Measurements from ENCODE around the gene IFT43.
A peak's percentile ranks its signal among the peaks of the same experiment; 100 is the strongest.

Gene IFT43

GRCh38 chr14:76015668-76016067 is 30.1 kb downstream of the IFT43 start:
- no peak for DNase-seq (ENCODE audit: low spot score)

DNA sequence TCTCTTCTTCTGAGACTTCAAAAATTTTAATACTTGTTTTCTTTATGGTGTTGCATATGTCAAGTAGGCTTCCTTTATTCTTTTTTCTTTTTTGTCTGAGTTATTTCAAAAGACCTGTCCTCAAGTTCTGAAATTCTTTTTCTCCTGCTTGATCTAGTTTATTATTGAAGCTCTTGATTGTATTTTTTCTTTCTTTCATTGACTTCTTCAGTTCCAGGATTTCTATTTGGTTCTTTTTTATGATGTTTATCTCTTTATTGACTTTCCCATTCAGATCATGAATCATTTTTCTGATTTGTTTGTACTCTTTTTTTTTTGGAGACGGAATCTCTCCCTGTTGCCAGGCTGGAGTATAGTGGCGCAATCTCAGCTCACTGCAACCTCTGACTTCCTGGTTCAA is 34.1 kb downstream of the IFT43 start:
- no peak for DNase-seq (ENCODE audit: low spot score)

GRCh38 chr14:76022991-76023390 is 37.4 kb downstream of the IFT43 start:
- no peak for DNase-seq (ENCODE audit: low spot score)

GRCh38 chr14:76023757-76024156 is 38.2 kb downstream of the IFT43 start:
- DNase-seq (ENCODE audit: low spot score), result no peak

- DNase-seq (ENCODE audit: low spot score), result no peak
These were observed 38.8 kb downstream of the IFT43 start for GRCh38 chr14:76024211-76024907.

DNA sequence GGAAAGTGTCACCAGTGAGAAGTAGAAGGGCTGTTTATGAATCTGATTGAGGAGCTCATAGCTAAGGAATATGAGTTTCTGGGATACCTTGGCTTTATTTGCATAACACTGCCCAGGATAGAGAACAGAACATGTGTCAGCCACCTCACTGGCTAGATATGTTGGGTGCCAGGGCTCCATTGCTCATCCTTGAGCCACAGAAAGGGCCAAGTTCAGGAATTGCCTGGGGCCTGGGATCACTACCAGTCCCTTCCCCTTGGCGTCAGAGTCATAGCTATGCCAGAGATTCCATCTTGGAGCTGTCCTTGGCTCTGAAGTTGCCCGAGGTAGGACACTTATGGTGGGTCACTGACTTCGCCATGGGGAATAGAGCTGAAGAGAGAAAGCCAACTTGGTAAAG is 49.0 kb downstream of the IFT43 start:
- no peak for DNase-seq (ENCODE audit: low spot score)

DNA sequence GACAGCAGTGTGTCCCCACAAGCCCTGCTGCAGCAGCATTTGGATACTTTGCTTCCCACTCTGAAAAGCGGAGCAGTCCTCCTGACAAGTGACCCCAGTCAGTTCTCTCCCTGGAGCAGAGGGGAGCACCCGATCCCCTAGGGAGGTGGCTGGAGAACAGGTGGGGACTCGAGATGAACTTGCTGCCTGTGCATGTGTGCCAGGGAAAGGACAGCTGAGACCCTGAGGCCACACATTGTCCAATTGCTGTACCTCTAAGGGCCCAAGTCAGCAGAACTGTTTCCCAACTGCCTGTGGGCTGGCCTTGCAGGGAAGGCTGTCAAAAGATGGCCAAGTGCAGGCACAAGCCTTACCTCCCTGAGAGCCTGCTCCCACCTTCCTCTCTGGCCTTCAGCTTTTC is 55.1 kb downstream of the IFT43 start:
- no peak for DNase-seq (ENCODE audit: low spot score)

GRCh38 chr14:76045773-76046172 is 60.2 kb downstream of the IFT43 start:
- DNase-seq (ENCODE audit: low spot score), result no peak

GRCh38 chr14:76050250-76050649 is 64.7 kb downstream of the IFT43 start:
- no peak for DNase-seq (ENCODE audit: low spot score)

DNA sequence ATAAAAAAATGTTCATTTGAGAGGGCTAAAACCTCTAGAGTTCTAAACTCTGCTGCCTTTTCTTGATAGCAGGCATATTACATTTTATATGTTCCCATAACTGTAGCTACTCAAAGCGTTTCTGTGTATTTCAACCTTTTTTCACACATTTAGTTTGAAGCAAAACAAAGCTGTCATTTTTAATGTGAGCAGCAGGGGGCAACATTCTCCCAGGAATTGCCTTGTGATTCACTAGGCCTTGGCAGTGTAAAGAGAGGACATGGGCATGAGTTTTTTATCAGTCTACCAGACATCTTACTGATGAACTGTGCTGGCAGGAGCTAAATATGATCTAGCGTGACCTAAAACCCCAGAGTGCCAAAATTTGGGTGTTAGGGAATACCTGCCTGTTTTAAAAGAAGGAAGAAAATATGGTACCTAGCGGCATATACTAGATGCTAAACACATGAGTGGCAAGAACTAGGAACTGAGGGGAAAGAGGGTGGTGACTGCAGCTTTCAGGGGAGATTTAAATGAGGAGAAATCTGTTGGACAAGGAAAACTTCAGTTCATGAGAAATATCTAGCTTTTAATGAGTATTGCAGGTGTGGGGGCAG is 65.3 kb downstream of the IFT43 start:
- DNase-seq (ENCODE audit: low spot score), result peak; percentile 63

GRCh38 chr14:76051717-76052465 is 66.3 kb downstream of the IFT43 start:
- no peak for DNase-seq (ENCODE audit: low spot score)

DNA sequence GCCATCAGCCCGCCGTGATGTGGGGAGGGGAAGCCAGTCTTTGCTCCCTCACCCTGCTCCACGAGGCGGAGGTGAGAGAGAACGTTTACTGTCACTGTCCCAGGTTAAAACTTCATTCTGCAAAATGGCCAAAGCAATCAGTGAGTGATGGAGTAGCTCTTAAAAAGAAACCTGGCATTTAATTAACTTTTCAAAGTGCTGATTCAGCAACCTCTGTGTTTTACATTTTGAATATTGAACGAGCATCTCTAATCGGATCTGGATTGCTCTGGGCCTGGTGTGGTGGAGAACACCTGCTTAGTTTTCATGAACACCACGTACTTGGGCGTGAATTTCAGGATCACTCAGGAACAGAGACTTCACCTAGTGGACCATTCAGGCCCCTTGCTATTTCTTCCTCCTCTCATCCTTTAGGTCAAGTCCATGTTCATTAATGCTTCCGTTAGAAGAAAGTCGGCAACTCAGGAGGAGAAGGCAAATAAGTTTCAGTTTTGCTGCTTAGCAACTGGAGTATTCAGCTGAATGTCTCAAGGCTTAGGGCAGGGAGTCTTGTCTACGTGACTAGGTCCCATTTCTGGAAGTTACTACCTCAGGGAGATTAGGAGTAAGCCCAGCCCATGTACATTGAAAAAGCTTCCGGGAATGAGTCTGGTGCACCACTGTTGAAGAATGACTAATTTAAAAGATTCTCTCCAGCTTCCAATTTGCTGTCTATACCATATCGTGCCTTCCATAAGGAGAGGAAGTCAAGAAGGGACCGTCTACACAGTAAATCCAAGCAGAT is 68.2 kb downstream of the IFT43 start:
- no peak for DNase-seq (ENCODE audit: low spot score)

DNA sequence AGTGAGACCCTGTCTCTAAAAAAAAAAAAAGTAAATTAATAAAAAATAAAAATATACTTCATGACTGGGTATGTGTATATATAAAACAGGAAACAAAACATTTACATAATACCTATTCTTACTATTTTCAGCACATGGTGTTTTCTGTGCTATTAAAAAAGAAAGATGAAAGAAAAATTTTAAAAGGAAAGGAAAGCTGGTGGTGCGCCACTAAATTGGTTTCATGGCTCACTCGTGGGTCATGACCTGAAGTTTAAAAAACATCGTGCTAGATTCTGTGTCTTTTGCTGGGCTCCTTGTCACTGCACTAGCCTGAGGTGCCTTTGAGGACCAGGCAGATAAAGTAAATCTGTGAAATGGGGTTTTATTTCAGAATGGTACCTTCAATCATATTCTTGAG is 69.8 kb downstream of the IFT43 start:
- DNase-seq (ENCODE audit: low spot score), result no peak

GRCh38 chr14:76056128-76056527 is 70.6 kb downstream of the IFT43 start:
- DNase-seq (ENCODE audit: low spot score), result no peak

DNA sequence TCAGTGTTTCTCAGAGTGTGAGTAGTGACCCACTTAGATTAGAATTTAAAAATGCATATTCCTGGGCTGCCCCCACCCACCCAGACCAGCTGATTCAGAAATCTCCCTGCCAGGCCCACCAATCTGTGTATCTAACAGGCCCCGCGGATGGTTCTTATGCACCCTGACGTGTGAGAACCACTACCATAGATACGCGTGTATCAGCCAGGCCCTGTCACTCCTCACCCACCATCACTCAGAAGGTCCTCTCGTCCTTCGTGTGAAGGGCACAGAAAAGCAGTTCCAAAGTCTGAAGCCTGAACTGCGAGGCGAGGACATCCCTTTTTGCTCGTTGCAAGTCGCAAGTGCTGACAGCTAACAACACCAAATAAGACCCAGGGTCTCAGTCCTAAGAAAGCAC is 72.4 kb downstream of the IFT43 start:
- DNase-seq (ENCODE audit: low spot score), result no peak

DNA sequence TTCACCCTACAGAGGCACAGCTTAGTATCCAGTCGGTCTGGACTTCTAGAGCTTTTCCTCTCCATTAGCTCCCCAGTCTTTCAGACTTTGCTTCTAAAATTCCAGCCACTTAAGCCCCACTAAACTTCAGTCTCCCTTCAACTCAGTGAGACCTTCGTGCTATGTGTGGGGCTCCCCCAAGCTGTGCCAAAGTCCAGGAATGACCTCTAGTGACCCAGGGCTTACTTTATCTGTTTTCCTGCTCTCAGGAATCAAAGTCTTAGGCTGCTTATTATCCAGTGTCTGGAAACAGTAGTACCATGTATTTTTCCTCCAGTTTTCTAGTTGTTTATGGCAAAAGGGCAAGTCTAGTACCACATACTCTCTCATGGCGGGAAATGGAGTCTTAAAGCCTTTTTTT is 77.8 kb downstream of the IFT43 start:
- no peak for DNase-seq (ENCODE audit: low spot score)

DNA sequence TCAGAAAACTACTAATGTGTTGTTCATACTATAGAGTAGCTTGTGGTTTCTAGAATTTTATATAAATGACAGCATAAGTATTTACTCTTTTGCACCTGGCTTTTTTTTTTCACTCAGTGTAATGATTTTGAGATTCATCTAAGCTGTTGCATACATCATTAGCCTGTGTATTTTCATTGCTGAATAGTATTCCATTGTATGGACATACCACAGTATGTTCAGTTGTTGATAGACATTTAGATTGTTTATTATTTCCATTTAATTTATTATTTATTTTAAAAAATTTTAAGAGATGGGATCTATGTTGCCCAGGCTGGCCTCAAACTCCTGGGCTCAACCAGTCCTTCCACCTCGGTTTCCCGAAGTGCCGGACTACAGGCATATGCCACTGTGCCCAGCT is 80.0 kb downstream of the IFT43 start:
- DNase-seq (ENCODE audit: low spot score), result no peak

DNA sequence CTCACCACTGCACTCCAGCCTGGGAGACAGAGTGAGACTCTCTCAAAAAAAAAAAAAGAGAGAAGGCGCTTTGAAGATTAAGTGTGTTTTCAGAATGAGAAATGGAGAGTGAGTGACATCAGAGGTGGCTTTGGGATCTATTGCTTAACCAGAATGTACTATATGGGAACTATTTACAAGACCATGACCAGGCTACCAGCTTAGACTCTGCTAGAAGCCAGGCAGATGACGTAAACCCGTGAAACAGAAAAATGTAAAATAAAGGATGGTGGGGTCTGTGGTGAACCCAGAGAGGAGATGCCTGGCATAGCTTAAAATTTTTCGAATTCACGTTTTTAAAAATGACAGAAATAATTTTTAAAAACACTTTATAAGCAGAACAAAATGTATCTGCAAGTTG is 82.0 kb downstream of the IFT43 start:
- no peak for DNase-seq (ENCODE audit: low spot score)

DNA sequence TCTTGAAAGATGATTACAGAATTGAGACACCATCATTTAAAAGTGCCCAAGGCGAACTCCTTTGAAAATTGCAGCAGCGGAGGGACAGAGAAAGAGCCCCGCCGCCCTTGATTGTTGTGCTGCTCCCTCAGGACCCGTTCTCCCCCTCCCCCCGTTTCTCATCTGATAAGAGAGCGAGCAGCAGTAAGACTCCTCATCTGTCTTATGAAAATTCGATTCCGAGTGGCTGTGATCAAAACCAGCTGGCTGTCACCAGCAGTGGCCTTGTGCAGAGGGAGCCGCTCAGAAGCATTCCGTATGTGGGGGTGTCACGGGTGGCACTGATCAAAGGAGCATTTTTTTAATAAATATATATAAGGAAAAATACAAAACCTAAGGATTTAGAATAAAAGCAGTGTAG is 88.2 kb downstream of the IFT43 start:
- DNase-seq (ENCODE audit: low spot score), result no peak

- DNase-seq (ENCODE audit: low spot score), result no peak
These were observed 91.8 kb downstream of the IFT43 start for GRCh38 chr14:76077340-76077739.

DNA sequence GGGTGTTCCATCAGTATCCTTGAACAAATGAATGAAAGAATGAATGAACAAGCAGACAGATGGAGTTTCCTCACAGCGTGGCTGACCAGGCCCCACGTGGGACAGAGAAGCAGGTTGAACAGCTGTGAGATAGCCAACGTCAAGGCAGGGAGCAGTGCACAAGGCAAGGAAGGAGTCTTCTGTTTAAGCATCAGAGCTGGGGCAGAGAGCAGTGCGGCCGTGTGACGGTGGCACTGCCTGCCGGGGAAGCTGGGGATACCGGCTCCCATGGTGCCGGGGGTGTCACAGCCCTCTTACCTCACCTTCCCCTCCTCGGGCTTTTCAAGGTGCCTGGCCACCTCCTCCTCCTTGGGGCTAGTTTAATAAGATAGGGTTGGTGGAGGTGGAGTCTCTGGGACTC is 92.9 kb downstream of the IFT43 start:
- DNase-seq (ENCODE audit: low spot score), result no peak

DNA sequence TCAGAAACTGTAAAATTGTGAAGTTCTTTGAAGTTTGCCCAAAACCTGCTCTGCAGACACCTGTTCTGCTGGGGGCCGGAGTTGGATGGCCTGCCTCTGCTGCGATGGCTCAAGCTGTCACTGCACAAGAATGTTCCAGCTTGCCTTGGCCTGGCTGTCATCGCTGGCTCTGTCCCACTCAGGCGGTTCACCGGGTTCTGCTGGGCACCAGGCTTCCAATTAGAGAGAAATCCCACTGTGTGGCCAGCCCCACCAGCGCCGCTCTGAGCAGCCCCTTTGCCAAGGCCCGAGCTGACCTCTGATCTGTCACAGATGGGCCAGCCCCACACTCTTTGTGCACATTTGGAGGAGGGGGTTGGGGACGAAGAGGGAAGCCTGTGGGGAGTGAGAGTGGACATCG is 94.5 kb downstream of the IFT43 start:
- no peak for DNase-seq (ENCODE audit: low spot score)

DNA sequence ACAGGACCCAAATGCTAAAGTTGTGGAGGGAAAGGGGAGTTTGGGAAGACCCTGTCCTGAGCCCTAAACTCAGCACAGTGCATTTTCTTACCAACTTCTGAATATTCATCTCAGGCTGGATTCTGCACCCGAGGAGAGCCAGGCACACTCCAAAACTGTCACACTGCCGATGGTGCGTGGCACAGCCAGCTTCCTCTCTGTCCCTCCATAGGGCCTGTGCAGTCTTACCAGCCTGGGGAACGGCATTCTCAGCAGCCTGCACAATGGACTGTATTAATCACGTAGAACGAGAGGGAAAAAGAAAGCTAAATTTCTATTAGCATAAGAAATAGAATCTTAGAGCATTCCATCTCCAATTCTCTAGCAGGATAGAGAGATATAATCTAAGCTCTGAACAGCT is 94.9 kb downstream of the IFT43 start:
- DNase-seq (ENCODE audit: low spot score), result no peak
